Mammary epithelial cell (primary cell): Measurements from ENCODE around the gene TAX1BP3.

Source experiments
- EZH2 ChIP-seq: IDR thresholded peaks from 2 replicates; pipeline ENCODE4 v1.6.1; 2012; ENCODE audit warnings: low read length, inconsistent platforms, borderline replicate concordance
- TF ChIP-seq, protein P1 (sequence below), 2 donors: IDR thresholded peaks in 1 of 2; conservative IDR thresholded peaks in 1 of 2; 2 replicates each; pipeline ENCODE4 v1.5.1; 2011 to 2012; ENCODE audit warnings: inconsistent platforms in 2 of 2, low read length in 2 of 2, mild to moderate bottlenecking in 2 of 2, control low read depth in 1 of 2, low read depth in 1 of 2; ENCODE audit not compliant: insufficient read depth in 1 of 2; ENCODE audit errors: extremely low read depth in 1 of 2

DNA sequence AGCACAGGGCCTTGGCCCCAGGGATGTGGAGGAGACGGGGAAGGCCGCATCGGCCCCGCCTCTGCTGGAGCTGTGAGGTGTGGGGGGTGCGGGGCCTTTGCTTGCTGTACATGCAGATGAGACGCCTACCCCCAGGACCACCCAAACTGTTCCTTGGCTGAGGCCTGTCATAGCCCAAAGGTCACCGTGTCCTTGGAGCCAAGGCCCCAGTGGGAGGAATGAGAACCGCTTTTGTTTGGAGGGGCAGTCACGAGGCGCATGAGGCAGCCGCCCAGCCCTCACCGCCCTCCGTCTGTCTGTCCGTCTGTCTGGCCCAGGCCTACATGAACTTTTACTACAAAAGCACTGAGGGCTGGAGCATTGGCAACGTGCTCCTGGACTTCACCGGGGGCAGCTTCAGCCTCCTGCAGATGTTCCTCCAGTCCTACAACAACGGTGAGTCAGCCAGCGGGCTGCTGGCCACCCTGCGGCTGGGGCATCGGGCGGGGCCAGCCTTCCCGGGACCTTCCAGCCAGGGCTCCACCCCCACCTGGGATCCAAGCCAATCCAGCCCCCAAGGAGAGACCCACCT lies 8.8 kb downstream of the TAX1BP3 start:
- TF ChIP-seq, protein P1, sequence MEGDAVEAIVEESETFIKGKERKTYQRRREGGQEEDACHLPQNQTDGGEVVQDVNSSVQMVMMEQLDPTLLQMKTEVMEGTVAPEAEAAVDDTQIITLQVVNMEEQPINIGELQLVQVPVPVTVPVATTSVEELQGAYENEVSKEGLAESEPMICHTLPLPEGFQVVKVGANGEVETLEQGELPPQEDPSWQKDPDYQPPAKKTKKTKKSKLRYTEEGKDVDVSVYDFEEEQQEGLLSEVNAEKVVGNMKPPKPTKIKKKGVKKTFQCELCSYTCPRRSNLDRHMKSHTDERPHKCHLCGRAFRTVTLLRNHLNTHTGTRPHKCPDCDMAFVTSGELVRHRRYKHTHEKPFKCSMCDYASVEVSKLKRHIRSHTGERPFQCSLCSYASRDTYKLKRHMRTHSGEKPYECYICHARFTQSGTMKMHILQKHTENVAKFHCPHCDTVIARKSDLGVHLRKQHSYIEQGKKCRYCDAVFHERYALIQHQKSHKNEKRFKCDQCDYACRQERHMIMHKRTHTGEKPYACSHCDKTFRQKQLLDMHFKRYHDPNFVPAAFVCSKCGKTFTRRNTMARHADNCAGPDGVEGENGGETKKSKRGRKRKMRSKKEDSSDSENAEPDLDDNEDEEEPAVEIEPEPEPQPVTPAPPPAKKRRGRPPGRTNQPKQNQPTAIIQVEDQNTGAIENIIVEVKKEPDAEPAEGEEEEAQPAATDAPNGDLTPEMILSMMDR (conservative IDR thresholded peaks at IDR 0.05 in 1 of 2, IDR thresholded peaks at IDR 0.05 in 1 of 2; ENCODE audit: extremely low read depth in 1 of 2, insufficient read depth in 1 of 2, low read depth in 1 of 2, low read length in 2 of 2): peak in 1 of 2 donors; percentile 26
- TF ChIP-seq EZH2: no peak
